Kidney (tissue), 14 donors: Measurements from ENCODE around the gene PNPO. TPM values are rescaled to one million over a fixed set of nuclear protein-coding genes. Genes with fewer than 3 reads are reported as not detected.
A peak's percentile ranks its signal among the peaks of the same experiment; 100 is the strongest.

Experiments used
- DNase-seq, 5 donors: peaks; one replicate each; pipeline ENCODE4 v3.0.0-alpha.2; 2013 to 2020
- FAIRE-seq: peaks from 2 replicates; lab custom pipeline; 2012; peaks lifted over from hg19 to GRCh38; lab: Jason Lieb, UNC
- H3K27ac ChIP-seq, 2 donors: one replicate each; pipeline ENCODE4 v1.7.0; 2013; ENCODE audit warnings: low read depth in 2 of 2, low read length in 2 of 2, inconsistent platforms in 1 of 2
- H3K27me3 ChIP-seq: one replicate; pipeline ENCODE4 v1.7.1; 2013; ENCODE audit warnings: low read length, inconsistent platforms; ENCODE audit not compliant: control insufficient read depth, insufficient read depth
- H3K36me3 ChIP-seq, 3 donors: one replicate each; pipeline versions ENCODE4 v1.7.0 to v1.7.1; 2013; ENCODE audit warnings: low read length in 3 of 3, control low read depth in 1 of 3, inconsistent platforms in 1 of 3; ENCODE audit not compliant: insufficient read depth in 3 of 3, control insufficient read depth in 2 of 3
- H3K4me1 ChIP-seq, 3 donors: one replicate each; pipeline versions ENCODE4 v1.7.0 to v1.7.1; 2013; ENCODE audit warnings: low read length in 3 of 3, inconsistent platforms in 1 of 3, low read depth in 1 of 3; ENCODE audit not compliant: control insufficient read depth in 2 of 3, insufficient read depth in 2 of 3
- H3K4me3 ChIP-seq, 3 donors: one replicate each; pipeline versions ENCODE4 v1.7.0 to v1.8.1; 2013; ENCODE audit warnings: low read length in 3 of 3, control low read depth in 1 of 3, inconsistent platforms in 1 of 3
- H3K9ac ChIP-seq, 3 donors: one replicate each; pipeline versions ENCODE4 v1.7.0 to v1.7.1; 2013; ENCODE audit warnings: low read length in 3 of 3, control low read depth in 1 of 3, inconsistent platforms in 1 of 3
- H3K9me3 ChIP-seq, 3 donors: one replicate each; pipeline versions ENCODE4 v1.7.0 to v1.7.1; 2013; ENCODE audit warnings: low read length in 3 of 3, control low read depth in 1 of 3, inconsistent platforms in 1 of 3; ENCODE audit not compliant: control insufficient read depth in 2 of 3, insufficient read depth in 1 of 3
- CTCF ChIP-seq: IDR thresholded peaks from 3 replicates; pipeline ENCODE4 v1.5.1; 2012; ENCODE audit warnings: mild to moderate bottlenecking, moderate library complexity, borderline replicate concordance; ENCODE audit not compliant: insufficient read depth; ENCODE audit errors: extremely low read depth
- intact Hi-C: fragments of 100-400 bp; cut with DNase I; formaldehyde crosslinking; loops from one replicate; pipeline ENCODE4 v1.11.1; 2022
- polyA plus RNA-seq: library from polyadenylated mRNA; stranded (reverse); fragments of 350-450 nt; fragmentation: Illumina TruSeq; extraction: RNeasy Lipid Tissue Mini Kit (QIAGEN cat#74804); gene quantifications from one replicate; pipeline ENCODE4 v1.2.3, GENCODE V29; 2014; ENCODE audit warnings: low read depth, low replicate concordance; ENCODE audit not compliant: insufficient read depth
- total RNA-seq: library from RNA; stranded (reverse); fragmentation: NEBNext Ultra II Directional; extraction: Animal tissue kit (Norgen Biotek cat#: 25700); gene quantifications from one replicate; pipeline ENCODE4 v1.2.1, GENCODE V29; 2021
- donor health status: control.
- donor health status: control.
- donor health status: control.
- donor health status: control.
- donor health status: control.
- donor health status: DM: yes; HTN: yes; CAD: no.
- donor health status: Normal renal cell carcinoma (clear cell type).

PNPO gene
- total and polyA plus RNA-seq, 2 donors from 2014 or later = 45.1 to 55.8 TPM

DNA sequence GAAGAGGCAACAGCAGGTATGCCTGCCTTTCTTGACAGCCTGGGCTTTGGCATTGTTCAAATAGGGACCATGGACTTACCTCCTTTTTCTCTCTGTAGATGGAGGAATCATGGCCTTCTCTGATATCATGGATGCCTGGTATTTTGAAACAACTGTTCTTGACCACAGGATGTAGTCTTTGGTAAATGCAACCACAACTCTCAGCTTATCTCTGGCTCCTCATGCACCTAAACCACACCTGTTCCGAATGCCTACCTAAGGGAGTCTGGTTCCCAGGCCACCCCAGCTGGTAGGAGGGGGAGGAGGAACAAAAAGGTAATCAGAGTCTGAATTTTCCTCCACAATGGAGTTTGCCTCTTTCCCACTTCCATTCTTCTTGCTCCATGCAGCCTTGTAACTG, 48.3 kb downstream of the PNPO start:
- Histone ChIP-seq H3K27ac (no peak overlapping the region), H3K36me3 (no peaks in the 10 kb centered on the region), H3K9me3 (no peaks in the 10 kb centered on the region), H3K9ac (no peak overlapping the region), H3K4me3 (no peak overlapping the region), H3K4me1 (peaks cover 0 to 3% (median 2%) of the 10 kb centered on the region in 3 donors), H3K27me3 (no peaks in the 10 kb centered on the region)
- FAIRE-seq = no peak
- intact Hi-C loops = no loop called here
- DNase-seq = no peak
- no peak for TF ChIP-seq CTCF

DNA sequence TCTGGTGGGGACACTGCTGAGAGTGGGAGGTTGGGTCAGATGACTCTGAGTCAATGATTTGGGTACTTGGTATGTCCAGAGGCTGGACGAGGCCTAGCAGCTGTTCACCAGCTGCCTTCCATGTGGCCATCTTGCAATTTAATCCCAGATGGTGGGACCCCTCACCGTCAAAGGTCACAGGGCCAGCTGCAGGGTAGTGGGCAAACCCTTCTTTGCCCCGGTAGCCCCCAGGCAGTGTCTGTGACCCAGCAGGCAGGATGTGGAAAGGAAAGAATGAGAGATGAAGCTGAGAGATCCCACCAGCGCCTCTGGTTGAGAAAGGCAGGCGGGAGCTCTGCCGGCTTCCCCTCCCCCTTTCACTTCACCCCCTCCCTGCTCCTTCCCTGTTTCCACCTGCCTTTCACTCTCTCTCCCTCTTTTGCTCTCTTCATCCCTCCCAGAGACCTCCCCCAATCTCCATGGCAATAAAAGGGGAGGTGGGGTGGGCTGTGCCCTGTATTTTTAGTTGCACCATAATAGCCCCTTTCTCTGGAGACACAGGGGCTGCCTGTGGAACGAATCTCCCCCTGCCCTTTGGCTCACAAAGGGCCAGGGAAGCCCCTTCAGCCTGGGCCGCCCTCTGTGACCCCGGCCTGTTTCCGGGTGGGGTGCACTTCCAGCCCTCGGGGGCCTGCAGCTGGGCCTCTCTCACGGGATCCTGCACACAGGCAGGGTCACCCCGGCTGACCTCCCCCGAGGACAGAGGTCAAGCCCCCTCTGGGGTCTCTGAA, 49.8 kb downstream of the PNPO start:
- Histone ChIP-seq H3K27ac (no peak overlapping the region), H3K9me3 (no peaks in the 10 kb centered on the region), H3K36me3 (no peaks in the 10 kb centered on the region), H3K27me3 (no peaks in the 10 kb centered on the region), H3K4me1 (peaks cover 0 to 5% (median 2%) of the 10 kb centered on the region in 3 donors), H3K4me3 (no peak overlapping the region), H3K9ac (no peak overlapping the region)
- FAIRE-seq = no peak
- intact Hi-C loops = no loop called here
- no peak for TF ChIP-seq CTCF
- DNase-seq = peak in 2 of 5 donors; percentile 46 to 62

DNA sequence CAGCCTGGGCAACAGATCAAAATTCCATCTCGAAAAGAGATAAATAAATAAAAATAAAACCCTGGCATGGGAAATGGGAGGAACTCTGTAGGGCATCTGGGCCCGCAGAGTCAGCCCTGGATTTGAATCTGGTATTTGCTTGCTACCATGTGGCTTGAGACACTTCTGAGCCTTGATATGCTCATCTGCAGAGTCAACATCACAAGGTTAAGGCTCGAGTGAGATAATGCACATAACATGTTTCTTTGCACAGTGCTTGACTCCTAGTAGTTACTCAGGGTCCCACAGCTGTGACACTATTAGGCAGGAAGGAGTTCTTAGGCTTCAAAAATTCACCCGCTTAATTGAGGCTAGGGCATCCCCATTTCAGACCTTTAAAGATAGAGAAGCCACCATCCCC, 50.8 kb downstream of the PNPO start:
- Histone ChIP-seq H3K4me3 (no peak overlapping the region), H3K36me3 (no peaks in the 10 kb centered on the region), H3K27ac (no peak overlapping the region), H3K9ac (no peak overlapping the region), H3K9me3 (no peaks in the 10 kb centered on the region), H3K4me1 (peaks cover 0 to 2% (median 2%) of the 10 kb centered on the region in 3 donors), H3K27me3 (no peaks in the 10 kb centered on the region)
- DNase-seq (no peak), FAIRE-seq (no peak)
- TF ChIP-seq CTCF = no peak
- intact Hi-C loops = no loop called here
